RCC 7860 (cell line): Measurements from ENCODE around the gene ABCC1.
"Not testable (repeated sequence)": the region's sequence is repeated elsewhere in the genome, so short reads cannot be mapped to it uniquely, and the experiment has no call there.

Experiments used
- DNase-seq: peaks from one replicate; pipeline ENCODE4 v3.0.0-alpha.2; 2015; ENCODE audit warnings: low spot score
- FAIRE-seq: peaks from 2 replicates; lab custom pipeline; 2012; peaks lifted over from hg19 to GRCh38; lab: Jason Lieb, UNC

Gene ABCC1

DNA sequence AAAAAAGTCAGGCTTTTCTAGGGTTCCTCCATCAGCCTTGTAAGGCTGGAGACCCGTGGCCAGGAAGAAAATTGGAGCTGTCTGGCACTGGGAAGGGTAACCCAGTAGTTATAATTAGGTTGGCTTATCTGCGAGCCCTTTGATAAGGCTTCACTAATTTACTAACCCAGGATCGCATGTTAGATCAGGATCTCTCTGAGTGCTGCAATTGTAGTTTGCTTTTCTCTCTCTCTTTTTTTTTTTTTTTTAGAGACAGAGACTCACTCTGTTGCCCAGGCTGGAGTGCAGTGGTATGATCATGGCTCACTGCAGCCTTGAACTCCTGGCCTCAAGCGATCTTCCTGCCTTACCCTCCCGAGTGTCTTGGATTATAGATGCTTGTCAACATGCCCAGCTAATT is 17.0 kb downstream of the ABCC1 start:
- FAIRE-seq (no peak), DNase-seq (no peak)

DNA sequence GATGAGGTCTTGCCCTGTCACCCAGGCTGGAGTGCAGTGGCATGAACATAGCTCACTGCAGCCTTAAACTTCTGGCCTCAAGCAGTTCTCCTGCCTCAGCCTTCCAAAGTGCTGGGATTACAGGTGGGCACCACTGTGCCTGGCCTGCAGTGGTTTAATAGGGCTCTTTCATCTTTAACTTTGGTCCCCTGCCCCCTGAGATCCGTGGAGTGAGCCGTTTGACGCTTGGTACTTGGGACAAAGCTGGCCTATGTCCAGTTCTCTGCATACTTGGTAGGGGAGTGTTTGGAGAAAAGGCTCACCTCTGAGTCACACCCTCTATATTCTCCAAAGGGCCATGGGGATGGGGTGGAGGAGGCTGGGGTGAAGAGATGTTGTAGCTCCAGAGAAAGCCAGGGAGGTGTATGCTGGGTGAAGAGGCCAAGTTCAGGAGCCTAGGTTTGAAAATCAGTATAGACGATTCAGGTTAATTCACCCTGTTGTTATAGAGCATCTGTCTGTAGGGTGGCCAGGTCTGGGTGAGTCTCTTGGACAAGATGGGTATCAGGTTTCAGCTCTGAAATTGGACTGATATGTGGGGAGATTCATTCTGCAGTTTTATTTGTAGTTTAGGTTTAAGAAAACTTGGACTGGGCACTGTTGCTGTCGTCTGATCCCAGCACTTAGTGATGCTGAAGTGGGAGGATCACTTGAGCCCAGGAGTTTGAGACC is 17.6 kb downstream of the ABCC1 start:
- FAIRE-seq: peak; percentile 52
- peak; percentile 43 for DNase-seq

DNA sequence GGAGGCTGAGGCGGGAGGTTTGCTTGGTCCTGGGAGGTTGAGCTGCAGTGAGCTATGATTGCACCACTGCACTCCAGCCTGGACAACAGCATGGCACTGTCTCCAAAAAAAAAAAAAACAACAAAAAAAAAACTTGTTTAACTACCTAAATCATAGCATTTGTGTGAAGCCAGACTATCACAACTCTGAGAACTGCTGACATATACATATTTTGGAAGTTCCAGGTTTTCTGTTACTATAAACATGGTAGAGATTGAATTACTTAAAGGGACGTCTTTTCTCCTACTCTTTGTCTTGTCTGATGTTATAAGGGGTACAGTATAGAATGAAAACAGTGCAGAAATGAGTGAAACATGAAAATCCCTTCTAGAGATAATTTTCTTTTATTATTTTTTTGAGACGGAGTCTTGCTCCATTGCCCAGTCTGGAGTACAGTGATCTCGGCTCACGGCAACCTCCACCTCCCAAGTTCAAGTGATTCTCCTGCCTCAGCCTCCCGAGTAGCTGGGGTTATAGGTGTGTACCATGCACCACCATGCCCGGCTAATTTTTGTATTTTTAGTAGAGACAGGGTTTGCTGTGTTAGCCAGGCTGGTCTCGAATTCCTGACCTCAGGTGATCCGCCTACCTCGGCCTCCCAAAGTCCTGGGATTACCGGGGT is 18.4 kb downstream of the ABCC1 start:
- no peak for DNase-seq
- FAIRE-seq: no peak

DNA sequence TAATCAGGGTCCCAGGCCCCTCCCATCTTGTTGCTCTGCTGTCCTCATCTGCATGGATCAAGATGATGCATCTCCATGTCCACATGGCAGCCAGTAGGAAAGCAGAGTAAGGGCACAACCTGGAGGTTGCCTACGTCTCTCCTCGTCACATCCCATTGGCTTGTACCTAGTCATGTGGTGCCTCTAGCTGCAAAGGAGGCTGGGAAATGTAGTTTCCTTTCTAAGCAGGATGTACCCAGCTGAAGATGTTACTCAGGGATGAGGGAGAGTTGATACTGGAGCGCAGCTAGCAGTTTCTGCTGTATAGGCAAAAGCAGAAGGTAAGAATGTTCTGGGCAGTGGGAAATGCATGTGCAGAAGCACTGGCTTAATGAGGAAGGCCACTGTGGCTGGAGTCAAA is 20.8 kb downstream of the ABCC1 start:
- FAIRE-seq: no peak
- DNase-seq: no peak

DNA sequence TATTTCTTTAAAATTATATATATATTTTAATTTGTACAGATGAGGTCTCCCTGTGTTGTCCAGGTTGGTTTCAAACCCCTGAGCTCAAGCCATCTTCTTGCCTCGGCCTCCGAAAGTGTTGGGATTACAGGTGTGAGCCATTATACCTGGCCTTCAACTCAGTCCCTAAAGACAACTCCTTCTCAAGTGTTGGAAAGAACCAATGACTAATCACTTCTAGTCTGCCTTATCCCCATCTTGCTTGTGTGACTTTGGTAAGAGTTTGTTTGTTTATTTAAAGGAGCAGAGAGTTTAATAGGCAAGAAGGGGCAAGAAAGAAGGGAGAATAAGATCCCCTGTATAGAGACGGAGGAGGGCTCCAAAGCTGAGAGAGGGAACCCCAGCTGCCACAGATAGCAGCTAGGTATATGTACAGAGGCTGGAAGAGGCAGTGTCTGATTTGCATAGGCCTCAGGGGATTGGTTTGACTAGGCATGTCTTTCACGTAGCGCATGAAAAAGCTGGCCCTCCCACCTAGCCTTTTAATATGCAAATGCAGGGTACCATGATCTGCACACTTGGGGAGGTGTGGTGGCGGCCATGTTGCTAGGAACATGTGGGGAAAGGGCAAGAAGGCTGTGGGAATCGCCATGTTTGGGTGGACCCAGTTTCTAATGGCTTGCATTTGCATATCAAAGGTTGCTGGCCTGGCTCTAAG is 21.5 kb downstream of the ABCC1 start:
- FAIRE-seq (no peak), DNase-seq (no peak)

DNA sequence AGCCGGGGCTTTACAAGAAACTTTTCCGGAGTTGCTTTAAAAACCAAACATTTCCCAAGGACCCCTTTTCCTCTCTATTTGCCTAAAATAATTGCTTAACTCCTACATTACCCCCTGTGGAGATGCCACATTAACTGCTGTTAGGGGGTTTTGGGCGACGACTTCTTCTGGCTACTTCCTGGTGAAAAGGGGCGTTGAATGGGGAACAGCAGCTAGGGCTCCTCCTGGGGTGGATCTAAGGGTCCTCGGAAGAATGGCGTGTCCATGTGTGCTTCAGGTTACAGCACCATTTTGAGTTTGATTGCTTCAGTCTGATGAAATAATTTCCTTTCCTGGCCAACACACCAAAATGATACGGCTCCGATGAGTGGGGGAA is 22.0 kb downstream of the ABCC1 start:
- no peak for FAIRE-seq
- DNase-seq: no peak

DNA sequence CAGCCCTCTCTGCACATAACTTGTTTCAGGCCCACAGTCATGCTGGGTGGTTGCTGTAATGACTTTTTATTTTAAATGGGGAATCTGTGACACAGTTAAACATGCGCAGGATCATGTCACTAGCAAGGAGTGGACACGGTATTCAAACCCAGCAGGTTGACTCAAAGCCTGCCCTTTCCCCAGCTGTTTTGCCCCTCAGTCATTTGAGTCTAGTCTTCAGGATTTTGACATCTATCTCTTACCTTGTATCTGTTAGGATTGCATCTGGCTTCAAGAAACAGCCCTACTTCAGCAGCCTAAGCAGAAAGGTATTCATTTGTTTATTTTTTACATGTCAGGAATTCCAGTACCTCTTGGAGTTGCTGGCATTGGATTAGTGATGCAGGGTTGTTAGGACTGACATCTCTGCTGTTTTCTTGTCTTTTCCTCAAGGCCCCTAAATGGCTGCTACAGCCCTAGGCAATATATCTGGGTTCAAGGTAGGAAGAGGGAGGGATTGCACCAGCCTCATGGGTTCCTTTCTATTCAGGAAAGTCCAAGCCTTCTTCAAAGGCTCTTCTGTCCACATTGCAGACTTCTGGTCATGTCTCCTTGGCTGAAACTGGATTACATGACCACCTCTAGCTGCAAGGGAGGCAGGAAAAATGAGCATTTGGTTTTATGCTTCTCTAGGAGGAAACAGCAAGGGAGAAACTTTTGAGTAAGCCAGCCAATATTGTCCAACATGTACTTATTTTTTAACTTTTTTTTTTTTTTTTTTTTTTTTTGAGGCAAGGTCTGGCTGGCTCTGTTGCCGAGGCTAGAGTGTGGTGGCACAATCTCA is 22.8 kb downstream of the ABCC1 start:
- DNase-seq (no peak), FAIRE-seq (no peak)

DNA sequence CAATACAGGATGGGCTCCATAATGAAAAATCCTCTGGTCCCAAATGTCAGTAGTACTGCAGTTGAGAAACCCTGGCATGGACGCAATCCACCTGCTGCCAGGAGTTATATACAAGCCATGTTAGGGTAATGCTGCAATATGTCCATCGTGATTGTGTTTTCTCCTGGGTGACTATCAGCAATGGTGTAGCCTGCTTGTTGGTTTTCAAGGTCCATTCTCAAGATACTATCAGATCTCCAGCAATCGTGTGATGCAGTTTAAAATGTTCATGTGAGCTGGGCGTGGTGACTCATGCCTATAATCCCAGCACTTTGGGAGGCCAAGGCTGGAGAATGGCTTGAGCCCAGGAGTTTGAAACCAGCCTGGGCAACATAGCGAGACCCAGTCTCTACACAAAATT is 24.0 kb downstream of the ABCC1 start:
- FAIRE-seq (no peak), DNase-seq (no peak)

DNA sequence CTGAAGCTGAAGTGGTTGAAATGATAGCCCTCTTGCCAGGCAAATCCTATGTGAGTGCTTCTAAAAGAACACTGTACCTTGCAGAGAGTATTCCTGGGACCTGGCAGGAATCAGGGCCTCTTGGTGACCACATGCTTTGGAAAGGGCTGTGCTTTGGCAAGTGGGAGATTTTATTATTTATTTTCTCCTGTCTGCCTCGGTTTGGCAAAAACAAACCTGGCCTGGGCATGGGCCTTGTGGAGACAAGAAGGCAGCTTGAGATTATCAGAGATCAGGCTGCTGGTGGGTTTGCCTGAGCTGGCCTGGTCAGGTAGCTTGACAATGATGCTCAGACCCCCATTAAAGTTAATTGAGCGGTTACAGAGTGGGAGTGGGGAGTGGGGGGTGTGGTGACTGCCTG is 24.6 kb downstream of the ABCC1 start:
- FAIRE-seq (no peak), DNase-seq (no peak)

DNA sequence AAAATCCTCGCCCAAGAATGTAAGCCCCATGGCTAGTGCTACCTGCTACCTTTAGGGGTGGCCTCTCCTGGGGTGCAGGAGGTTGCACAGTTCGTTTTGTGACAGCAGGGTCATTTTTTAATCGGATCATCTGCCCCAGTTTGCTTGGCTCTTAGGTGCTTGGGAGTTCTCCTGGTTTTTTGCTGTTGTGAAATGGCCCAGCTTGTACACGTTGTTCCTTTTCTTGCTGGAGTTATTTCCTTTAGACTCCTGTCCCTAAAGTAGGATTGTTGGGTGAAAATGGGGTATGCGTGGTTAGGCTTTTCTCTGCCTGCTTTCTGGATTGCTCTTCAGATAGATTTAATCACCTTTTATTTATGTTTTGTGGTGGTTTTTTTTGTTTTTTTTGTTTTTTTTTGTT is 25.8 kb downstream of the ABCC1 start:
- DNase-seq (no peak), FAIRE-seq (no peak)

DNA sequence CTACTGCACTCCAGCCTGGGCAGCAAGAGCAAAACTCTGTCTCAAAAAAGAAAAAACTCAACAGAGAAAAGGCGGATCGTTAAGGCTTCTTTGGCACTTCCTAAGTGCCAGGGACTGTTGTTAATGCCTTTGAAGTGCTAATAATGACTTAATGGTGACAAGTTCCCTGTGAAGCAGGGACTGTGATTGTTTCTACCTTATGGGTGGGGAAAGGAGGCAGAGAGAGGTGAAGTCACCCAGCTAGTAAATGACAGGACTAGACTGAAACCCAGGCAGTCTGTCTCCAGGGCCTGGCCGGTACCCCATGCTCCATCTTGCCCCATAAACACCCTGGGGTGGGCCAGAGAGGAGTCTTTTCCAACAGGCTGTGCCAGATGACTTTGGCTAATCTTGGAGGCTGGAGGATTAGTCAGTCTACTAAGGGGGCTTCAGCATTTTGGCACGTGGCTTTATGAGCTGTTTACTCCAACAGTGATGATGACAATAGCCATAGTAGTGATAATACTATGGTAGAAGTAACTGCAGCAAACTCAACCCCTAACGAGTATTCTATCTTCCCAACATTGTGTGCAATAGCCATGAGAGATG is 26.9 kb downstream of the ABCC1 start:
- no peak for FAIRE-seq

DNA sequence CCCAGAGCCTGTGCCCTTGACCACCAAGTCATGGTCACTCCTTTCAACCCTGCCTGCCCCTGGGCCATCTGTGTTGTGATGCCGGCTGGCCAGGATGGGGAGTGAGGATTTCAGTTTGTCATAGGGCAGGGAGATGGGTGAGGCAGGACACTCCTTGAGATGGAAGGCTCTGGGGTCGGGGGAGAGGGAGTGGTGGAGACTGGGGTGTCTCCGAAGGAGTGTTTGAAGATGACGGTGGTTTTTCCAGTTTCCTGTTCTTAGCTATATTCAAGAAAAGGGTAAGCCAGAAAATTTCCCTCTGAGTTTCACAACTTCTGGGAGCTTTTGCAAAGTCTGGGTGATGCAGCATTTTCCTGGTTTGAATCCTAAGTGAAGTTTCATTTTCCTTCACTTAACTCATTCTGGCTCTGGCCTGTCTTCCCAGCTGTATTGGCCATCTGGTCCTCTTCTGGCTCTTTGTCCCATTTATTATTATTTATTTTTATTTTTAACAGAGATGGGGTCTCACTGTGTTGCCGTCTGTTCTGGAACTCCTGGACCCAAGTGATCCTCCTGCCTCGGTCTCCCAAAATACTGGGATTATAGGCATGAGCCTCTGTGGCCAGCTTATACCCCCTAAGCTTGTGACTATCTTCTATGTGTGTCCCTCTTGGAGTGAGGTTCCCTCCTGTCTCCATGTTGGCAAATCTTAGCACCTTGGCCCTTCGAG is 27.7 kb downstream of the ABCC1 start:
- FAIRE-seq (no peak), DNase-seq (no peak)

More for the DNA sequence above, 26.9 kb downstream of the ABCC1 start:
- no peak for DNase-seq

DNA sequence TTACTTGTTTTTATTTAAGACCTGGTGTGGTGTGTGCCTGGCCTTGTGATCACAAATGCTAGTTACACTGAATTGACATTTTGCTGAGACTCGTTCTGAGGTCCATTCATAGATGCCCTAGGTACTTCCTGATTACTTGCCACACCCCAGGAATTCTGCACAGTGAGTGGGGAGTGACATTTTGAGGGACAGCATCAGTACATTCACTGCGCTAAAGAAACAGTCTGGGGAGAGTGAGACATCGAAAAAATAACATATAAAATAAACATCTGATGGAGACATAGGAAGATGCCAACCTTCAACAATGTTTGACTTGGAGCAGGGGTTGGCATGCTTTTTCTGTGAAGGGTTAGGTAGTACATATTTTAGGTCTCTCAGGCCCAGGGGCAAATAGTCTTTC is 30.4 kb downstream of the ABCC1 start:
- FAIRE-seq: no peak
- no peak for DNase-seq

DNA sequence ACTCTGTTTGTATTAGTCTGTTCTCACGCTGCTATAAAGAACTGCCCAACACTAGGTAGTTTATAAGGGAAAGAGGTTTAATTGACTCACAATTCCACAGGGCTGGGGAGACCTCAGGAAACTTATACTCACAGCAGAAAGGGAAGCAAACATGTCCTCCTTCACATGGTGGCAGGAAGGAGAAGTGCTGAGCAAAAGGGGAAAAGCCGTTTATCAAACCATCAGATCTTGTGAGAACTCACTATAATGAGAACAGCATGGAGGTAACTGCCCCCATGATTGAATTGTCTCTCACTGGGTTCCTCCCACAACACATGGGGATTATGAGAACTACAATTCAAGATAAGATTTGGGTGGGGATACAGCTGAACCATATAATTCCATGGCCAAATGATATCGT is 30.9 kb downstream of the ABCC1 start:
- DNase-seq (no peak), FAIRE-seq (no peak)

DNA sequence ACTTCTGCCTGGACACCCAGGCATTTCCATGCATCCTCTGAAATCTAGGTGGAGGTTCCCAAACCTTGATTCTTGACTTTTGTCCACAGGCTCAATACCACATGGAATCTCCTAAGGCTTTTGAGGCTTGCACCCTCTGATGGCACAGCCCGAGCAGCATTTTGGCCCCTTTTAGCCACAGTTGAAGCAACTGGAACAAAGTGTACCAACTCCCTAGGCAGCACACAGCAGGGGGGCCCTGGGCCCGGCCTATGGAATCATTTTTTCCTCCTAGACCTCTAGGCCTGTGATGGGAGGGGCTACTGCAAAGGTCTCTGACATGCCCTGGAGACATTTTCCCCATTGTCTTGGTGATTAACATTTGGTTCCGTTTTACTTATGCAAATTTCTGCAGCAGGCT is 32.0 kb downstream of the ABCC1 start:
- DNase-seq (no peak), FAIRE-seq (no peak)

DNA sequence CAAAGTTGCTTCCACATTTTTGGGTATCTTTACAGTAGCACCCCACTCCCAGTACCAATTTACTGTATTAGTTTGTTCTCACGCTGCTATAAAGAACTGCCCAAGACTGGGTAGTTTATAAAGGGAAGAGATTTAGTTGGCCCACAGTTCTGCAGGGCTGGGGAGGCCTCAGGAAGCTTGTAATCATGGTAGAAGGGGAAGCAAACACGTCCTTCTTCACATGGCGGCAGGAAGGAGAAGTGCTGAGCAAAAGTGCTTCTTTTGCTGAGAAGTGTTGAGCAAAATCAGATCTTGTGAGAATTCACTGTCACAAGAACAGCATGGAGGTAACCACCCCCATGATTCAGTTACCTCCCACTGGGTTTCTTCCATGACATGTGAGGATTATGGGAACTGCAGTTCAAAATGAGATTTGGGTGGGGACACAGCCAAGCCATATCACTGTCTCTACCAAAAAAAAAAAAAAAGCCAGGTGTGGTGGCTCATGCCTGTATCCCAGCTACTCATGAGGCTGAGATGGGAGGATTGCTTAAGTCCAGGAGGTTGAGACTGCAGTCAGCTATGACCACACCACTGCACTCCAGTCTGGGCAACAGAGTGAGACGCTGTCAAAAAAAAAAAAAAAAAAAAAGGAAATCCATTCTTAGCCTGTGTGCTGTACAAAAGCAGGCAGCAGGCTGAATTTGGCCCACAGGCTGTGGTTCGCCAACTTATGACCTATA is 32.9 kb downstream of the ABCC1 start:
- not testable (repeated sequence) for DNase-seq, FAIRE-seq

DNA sequence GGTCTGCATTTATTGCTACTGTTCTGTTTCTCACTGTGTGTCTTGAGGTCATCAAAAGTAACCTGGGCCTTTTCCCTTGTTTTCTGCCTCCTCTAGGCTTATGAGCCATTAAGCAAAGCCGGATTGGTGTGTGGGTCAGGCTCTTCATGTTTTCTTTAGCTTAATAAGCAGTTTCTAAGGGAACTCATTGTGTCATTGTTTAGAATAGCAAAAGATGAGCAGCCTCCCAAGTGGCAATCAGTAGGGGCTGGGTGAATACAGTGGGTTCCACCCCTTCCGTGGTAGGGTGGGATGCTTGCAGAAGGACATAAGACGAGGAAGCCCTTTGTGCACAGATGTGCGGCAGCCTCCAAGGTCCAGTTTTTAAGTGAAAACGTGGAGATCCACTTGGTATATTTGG is 34.5 kb downstream of the ABCC1 start:
- FAIRE-seq (no peak), DNase-seq (no peak)

DNA sequence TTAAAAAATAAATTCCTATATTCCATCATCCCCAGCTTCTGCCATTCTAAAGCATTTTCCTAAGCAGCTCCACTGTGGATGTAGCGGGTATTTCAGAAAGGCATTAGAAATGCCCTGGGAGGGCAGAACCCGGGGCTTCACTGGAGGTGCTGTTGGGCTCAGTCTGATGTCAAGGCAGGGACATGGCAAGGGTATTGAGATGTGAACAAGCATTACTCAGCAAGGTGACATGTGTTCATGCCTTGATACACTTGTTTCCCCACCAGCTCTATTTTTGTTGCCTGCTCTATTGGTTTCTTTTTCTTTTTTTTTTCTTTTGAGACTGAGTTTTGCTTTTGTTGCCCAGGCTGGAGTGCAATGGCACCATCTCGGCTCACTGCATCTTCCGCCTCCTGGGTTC is 35.7 kb downstream of the ABCC1 start:
- no peak for DNase-seq
- FAIRE-seq: no peak

DNA sequence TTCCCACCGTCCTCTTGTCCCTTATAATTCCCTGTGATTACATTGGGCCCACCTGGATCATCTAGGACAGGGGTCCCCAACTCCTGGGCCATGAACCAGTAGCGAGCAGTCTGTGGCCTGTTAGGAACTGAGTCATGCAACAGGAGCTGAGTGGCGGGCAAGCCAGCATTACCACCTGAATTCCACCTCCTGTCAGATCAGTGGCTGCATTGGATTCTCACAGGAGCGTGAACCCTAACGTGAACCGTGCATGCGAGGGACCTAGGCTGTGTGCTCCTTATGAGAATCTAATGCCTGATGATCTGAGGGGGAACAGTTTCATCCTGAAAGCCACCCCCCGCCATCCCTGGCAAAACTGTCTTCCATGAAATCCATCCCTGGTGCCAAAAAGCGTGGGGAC is 36.8 kb downstream of the ABCC1 start:
- DNase-seq: no peak
- no peak for FAIRE-seq
